A549 (cell line): ENCODE results near the gene KCNJ10. TPM values are rescaled to one million over a fixed set of nuclear protein-coding genes. Genes with fewer than 3 reads are reported as not detected.

Experiments
- ATAC-seq, 2 experiments: fragments of 200-7000 bp in 1 of 2; fragments of >200 bp in 1 of 2; cut with Nextera tagmentation in 1 of 2; cut with Tn5 transposase in 1 of 2; 3 replicates each; pipeline versions ENCODE4 v1.8.0 to v1.9.1; 2018 to 2020; ENCODE audit warnings: mild to moderate bottlenecking in 1 of 2, moderate library complexity in 1 of 2
- CTCF ChIA-PET: fragments of 300-600 bp; sonication (Branson Sonifier 250); formaldehyde crosslinking; extraction: SDS; loops from one replicate; lab custom pipeline; 2021; ENCODE audit warnings: antibody characterized with exemption, inconsistent platforms; lab: Yijun Ruan, JAX
- POLR2A ChIA-PET: fragments of 350-600 bp; formaldehyde crosslinking; extraction: SDS; loops from one replicate; lab custom pipeline; 2021; ENCODE audit warnings: antibody characterized with exemption, inconsistent platforms; lab: Yijun Ruan, JAX
- DNase-seq, 2 experiments: peaks; one replicate each; pipeline versions ENCODE4 v3.0.0 to v3.0.0-alpha.2; 2011 to 2016; ENCODE audit warnings: low read depth in 1 of 2, low spot score in 1 of 2
- FAIRE-seq: peaks from 2 replicates; lab custom pipeline; 2011; peaks lifted over from hg19 to GRCh38; lab: Jason Lieb, UNC
- H3K27ac ChIP-seq, 2 experiments: fragments of >200 bp; sonication (Bioruptor Twin); formaldehyde crosslinking; 3 replicates each; pipeline ENCODE4 v1.5.1; 2016 to 2017
- H3K4me1 ChIP-seq: fragments of >200 bp; sonication (Bioruptor Twin); formaldehyde crosslinking; 3 replicates; pipeline ENCODE4 v1.6.1; 2016
- H3K4me2 ChIP-seq: fragments of >200 bp; sonication (Bioruptor Twin); formaldehyde crosslinking; 3 replicates; pipeline ENCODE4 v1.6.1; 2016
- H3K4me3 ChIP-seq: fragments of >200 bp; sonication (Bioruptor Twin); formaldehyde crosslinking; 3 replicates; pipeline ENCODE4 v1.5.1; 2016
- H3K9me3 ChIP-seq: fragments of >200 bp; sonication (Bioruptor Twin); formaldehyde crosslinking; 3 replicates; pipeline ENCODE4 v1.6.1; 2016
- CBX2 ChIP-seq: fragments of 200-600 bp; sonication (generic); IDR thresholded peaks from 2 replicates; pipeline ENCODE4 v1.6.1; 2016; ENCODE audit warnings: low read depth, mild to moderate bottlenecking, borderline replicate concordance
- CBX8 ChIP-seq: fragments of 200-600 bp; sonication (generic); IDR thresholded peaks from 2 replicates; pipeline ENCODE4 v1.6.1; 2016
- CTCF ChIP-seq: fragments of >200 bp; sonication (Bioruptor Twin); formaldehyde crosslinking; IDR thresholded peaks from 3 replicates; pipeline ENCODE4 v1.5.1; 2016
- EHF ChIP-seq: fragments of 250-450 bp; sonication (Bioruptor Pico); IDR thresholded peaks from 2 replicates; pipeline ENCODE4 v1.5.0; 2020; ENCODE audit warnings: mild to moderate bottlenecking
- FOSB ChIP-seq: fragments of 250-450 bp; sonication (Bioruptor Pico); IDR thresholded peaks from 2 replicates; pipeline ENCODE4 v1.5.0; 2020; ENCODE audit warnings: mild to moderate bottlenecking, moderate library complexity
- GATA3 ChIP-seq: IDR thresholded peaks from 2 replicates; pipeline ENCODE4 v1.6.1; 2012; ENCODE audit warnings: borderline replicate concordance
- HOXA7 ChIP-seq: fragments of 250-450 bp; sonication (Bioruptor Pico); IDR thresholded peaks from 2 replicates; pipeline ENCODE4 v1.5.0; 2020; ENCODE audit warnings: mild to moderate bottlenecking, moderate library complexity
- HOXB13 ChIP-seq: fragments of 250-450 bp; sonication (Bioruptor Pico); IDR thresholded peaks from 2 replicates; pipeline ENCODE4 v1.5.0; 2020; ENCODE audit warnings: low read depth, mild to moderate bottlenecking, moderate library complexity
- MAX ChIP-seq: IDR thresholded peaks from 2 replicates; pipeline ENCODE4 v1.6.1; 2012
- POLR2AphosphoS2 ChIP-seq: conservative IDR thresholded peaks from 2 replicates; pipeline ENCODE4 v1.6.1; 2012; ENCODE audit warnings: low read length, improper control_type of control experiment, inconsistent platforms
- RAD21 ChIP-seq, 2 experiments: fragments of >200 bp in 1 of 2; sonication (Bioruptor Twin) in 1 of 2; formaldehyde crosslinking in 1 of 2; IDR thresholded peaks in 1 of 2; conservative IDR thresholded peaks in 1 of 2; 2 replicates in 1 of 2; 3 replicates in 1 of 2; pipeline ENCODE4 v1.6.1; 2012 to 2018; ENCODE audit warnings: inconsistent platforms in 1 of 2
- RCOR1 ChIP-seq: fragments of 150-350 bp; IDR thresholded peaks from 2 replicates; pipeline ENCODE4 v1.6.1; 2014; ENCODE audit warnings: antibody characterized with exemption, low read length, low read depth
- RFX5 ChIP-seq: fragments of 450-650 bp; IDR thresholded peaks from 2 replicates; pipeline ENCODE4 v1.7.1; 2014; ENCODE audit warnings: antibody characterized with exemption, mild to moderate bottlenecking, moderate library complexity
- SMC3 ChIP-seq: fragments of >200 bp; sonication (Bioruptor Twin); formaldehyde crosslinking; IDR thresholded peaks from 3 replicates; pipeline ENCODE4 v1.6.1; 2018; ENCODE audit warnings: inconsistent platforms
- SREBF2 ChIP-seq: fragments of 450-650 bp; IDR thresholded peaks from 2 replicates; pipeline ENCODE4 v1.6.1; 2014; ENCODE audit warnings: mild to moderate bottlenecking, moderate library complexity
- TFCP2L1 ChIP-seq: fragments of 250-450 bp; sonication (Bioruptor Pico); IDR thresholded peaks from 2 replicates; pipeline ENCODE4 v1.5.0; 2021; ENCODE audit warnings: mild to moderate bottlenecking
- USF2 ChIP-seq: fragments of 450-650 bp; IDR thresholded peaks from 2 replicates; pipeline ENCODE4 v1.6.1; 2014; ENCODE audit warnings: antibody characterized with exemption
- WGBS: methylation state at CpG from one replicate; pipeline ENCODE4 v1.1.6; 2017; ENCODE audit errors: missing lambda C conversion rate; 5-methylcytosine and 5-hydroxymethylcytosine counted together
- polyA plus RNA-seq, 4 experiments: library from polyadenylated mRNA; depleted of rRNA in 3 of 4; stranded (reverse); fragments of >200 nt; fragmentation: RNase III in 1 of 4; extraction: RNeasy Plus Mini Kit Qiagen cat#74134 plus additional on column Dnase treatment in 1 of 4; gene quantifications; 2 replicates in 3 of 4; 3 replicates in 1 of 4; pipeline ENCODE4 v1.2.3, GENCODE V29; 2011 to 2017
- TF ChIP-seq, protein P1 (sequence below): fragments of >200 bp; sonication (Bioruptor Twin); formaldehyde crosslinking; IDR thresholded peaks from 2 replicates; pipeline ENCODE4 v1.6.1; 2016
- TF ChIP-seq, protein P2 (sequence below): IDR thresholded peaks from 2 replicates; pipeline ENCODE4 v1.6.1; 2012; ENCODE audit warnings: low read depth, borderline replicate concordance

Gene KCNJ10
- polyA plus RNA-seq, 2 of the 4 experiments (the other 2 are of a cell fraction): 0.05 TPM; not detected in 1

DNA sequence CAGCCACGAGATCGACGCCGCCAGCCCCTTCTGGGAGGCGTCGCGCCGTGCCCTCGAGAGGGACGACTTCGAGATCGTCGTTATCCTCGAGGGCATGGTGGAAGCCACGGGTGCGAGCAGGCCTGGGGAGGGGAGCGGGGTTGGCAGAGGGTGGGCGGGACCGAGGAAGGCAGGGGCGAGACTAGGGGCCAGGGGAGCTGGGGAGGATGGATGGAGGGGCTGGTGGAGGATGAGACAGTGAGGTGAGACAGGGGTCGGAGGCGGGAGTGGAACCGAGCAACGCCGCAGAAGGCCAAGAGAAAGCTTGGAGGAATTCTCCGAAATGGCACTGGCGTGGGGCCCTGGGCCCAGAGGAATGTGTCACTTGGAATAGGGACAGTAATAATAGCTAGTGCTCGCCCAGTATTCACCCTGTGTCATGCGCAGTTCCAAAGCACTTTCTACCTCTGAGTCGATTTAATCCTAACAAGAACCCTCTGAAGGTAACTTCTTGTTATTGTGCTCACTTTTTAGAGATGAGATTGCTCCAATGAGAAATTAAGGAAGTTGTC is 14.9 kb upstream of the KCNJ10 start:
- no peak for FAIRE-seq
- no peak for DNase-seq
- Histone ChIP-seq H3K4me2 (no peak overlapping the region; the same call in 2 of the 3 replicates), H3K27ac (no peak overlapping the region), H3K4me3 (no peak overlapping the region), H3K9me3 (no peaks in the 10 kb centered on the region), H3K4me1 (0 out of 3 replicates have a peak, but pooled peaks cover 2% of the 10 kb centered on the region)
- POLR2A ChIA-PET: no interaction called here
- ATAC-seq: no peak
- 79% methylated on average over 12 of the region's 30 CpGs for WGBS
- CTCF ChIA-PET: interaction anchor here (0.5 to 16.8 kb wide), 49 partner anchors 11 to 925 kb away, joined by 3 to 409 read pairs (median 5); partner anchors contain the start of genes FCRL6, IGSF8, KCNJ10 and PIGM
- TF ChIP-seq POLR2AphosphoS2 (no peak), CBX2 (no peak), CBX8 (no peak), USF2 (no peak), TFCP2L1 (CRISPR knock-in tag) (no peak), SREBF2 (no peak), RFX5 (no peak), HOXA7 (no peak), RCOR1 (no peak), SMC3 (no peak), FOSB (no peak)
- TF ChIP-seq, protein P1, sequence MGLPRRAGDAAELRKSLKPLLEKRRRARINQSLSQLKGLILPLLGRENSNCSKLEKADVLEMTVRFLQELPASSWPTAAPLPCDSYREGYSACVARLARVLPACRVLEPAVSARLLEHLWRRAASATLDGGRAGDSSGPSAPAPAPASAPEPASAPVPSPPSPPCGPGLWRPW: no peak

GRCh38 chr1:160083968-160084770 is 14.2 kb upstream of the KCNJ10 start:
- WGBS: 35% methylated on average over 13 of the region's 96 CpGs
- no peak for FAIRE-seq
- H3K4me2 ChIP-seq: peak overlapping the region; percentile 89
- TF ChIP-seq GATA3: no peak
- TF ChIP-seq, protein P2, sequence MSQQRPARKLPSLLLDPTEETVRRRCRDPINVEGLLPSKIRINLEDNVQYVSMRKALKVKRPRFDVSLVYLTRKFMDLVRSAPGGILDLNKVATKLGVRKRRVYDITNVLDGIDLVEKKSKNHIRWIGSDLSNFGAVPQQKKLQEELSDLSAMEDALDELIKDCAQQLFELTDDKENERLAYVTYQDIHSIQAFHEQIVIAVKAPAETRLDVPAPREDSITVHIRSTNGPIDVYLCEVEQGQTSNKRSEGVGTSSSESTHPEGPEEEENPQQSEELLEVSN: peak; percentile 81
- TF ChIP-seq RAD21 (conservative IDR thresholded peaks at IDR 0.05 in 1 of 2, IDR thresholded peaks at IDR 0.05 in 1 of 2): peak; percentile 57 to 68
- no peak for TF ChIP-seq HOXB13 (CRISPR knock-in tag)
- no peak for TF ChIP-seq RCOR1
- TF ChIP-seq MAX: peak; percentile 95
- peak; percentile 84 for TF ChIP-seq SMC3
- peak; percentile 87 for TF ChIP-seq CTCF
- TF ChIP-seq EHF (CRISPR knock-in tag): no peak
- TF ChIP-seq, all 56 proteins: peak for 5
- Histone ChIP-seq H3K27ac (peak overlapping the region; percentile 39 to 56; a peak in 3 of 6 replicates), H3K4me3 (peak overlapping the region; percentile 44), H3K9me3 (no peaks in the 10 kb centered on the region), H3K4me1 (0 out of 3 replicates have a peak, but pooled peaks cover 2% of the 10 kb centered on the region)
- ChIA-PET POLR2A (no interaction called here), CTCF (interaction anchor here (0.5 to 16.8 kb wide), 38 partner anchors 9 to 924 kb away, joined by 3 to 409 read pairs (median 6); partner anchors contain the start of genes IGSF8, KCNJ10 and PIGM)
- ATAC-seq (peak; percentile 75 to 86), DNase-seq (peak; percentile 76 to 77)
